CD4-positive, alpha-beta T cell treated with Interleukin-21 for 1 hour (primary cell): ENCODE data around the gene CARD19.
"Not testable (repeated sequence)": the region's sequence is repeated elsewhere in the genome, so short reads cannot be mapped to it uniquely, and the experiment has no call there.

Source experiments
- DNase-seq: peaks from one replicate; pipeline ENCODE4 v3.0.0-alpha.2; 2020

CARD19 gene

DNA sequence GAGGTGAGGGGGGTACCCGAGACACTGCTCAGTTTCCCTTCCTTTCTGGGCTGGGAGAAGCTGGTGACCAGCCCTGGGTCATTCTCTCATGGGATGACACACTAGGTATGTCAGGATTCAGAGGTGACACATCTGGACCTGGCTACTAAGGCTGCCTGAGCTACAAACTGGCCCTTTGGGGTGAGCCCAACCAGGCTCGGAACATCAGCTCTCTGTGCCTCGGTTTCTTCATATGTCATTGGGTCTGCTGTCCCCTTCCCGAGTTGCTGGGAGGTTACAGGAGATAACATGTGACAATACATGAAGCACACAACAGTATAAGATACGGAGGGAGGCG is 11.8 kb downstream of the CARD19 start:
- DNase-seq = no peak

DNA sequence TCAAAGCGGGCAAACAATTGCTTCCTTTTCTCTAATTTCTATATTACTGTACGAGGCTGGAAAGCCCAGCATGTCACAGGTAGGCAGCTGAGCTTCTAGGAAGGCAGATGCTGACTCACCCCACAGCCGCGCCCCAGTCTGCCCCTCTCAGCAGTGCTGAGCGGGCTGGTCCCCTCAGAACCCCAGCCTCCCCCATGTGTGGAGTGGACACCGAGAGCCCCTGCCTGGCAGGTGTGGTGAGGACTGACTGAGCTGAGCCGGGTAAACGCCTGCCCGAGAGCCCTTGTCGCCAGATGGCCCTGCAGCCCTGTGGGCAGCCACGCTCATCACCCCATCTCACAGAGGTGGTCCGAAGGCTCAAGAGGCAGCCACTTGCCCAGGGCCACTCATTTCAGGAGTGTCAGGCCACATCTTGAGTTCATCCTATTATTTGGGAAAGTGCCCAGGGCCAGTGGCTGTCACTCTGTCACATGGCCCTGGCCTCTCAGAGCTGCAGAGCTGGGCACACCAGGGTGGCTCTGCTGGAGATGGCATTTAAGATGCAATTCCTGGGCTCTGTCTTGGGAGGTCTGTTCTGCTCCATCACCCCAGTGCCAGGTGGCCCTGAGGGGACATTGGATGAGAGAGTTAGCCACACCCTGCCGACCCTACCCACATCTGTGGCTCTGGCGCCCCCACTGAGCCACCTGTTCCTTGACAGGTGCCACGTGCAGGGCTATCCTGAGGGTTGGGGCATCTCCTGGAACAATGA is 12.4 kb downstream of the CARD19 start:
- no peak for DNase-seq

DNA sequence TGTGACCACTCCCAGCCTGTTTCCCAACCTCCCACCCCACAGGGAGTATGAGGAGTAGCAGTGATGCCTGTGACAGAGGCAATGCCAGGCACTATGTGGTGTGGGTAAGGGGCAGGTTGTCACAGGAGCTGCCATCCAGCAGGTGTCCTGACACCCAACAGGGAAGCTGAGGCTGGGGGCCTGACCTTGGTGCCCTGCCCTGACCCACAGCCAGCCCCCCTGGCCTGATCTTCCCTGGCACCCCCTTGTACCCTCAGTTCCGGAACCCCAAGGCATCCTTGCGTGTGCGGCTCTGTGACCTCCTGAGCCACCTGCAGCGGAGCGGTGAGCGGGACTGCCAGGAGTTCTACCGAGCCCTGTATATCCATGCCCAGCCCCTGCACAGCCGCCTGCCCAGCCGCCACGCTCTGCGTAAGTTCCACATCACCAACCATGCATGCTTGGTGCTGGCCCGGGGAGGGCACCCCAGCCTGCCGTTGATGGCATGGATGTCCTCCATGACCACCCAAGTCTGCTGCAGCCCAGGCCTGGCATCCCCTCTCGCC is 14.4 kb downstream of the CARD19 start:
- DNase-seq = no peak

DNA sequence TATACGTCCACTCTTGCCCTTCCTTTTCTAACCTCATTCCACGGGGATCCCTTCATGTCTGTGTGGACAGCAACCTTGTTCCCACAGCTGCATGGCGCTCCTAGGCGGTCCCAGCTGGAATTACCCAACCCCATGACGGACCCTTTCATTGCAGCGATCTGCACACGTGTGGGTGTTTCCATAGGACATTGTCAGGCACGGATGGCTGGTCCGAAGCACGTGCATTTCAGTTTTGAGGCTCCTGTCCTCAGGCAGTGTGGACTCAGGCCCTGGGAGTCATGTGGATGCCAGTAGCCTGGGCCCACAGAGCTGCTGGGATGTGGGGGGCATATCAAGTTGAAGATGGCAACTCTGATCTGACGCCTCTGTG is 15.0 kb downstream of the CARD19 start:
- DNase-seq = no peak

DNA sequence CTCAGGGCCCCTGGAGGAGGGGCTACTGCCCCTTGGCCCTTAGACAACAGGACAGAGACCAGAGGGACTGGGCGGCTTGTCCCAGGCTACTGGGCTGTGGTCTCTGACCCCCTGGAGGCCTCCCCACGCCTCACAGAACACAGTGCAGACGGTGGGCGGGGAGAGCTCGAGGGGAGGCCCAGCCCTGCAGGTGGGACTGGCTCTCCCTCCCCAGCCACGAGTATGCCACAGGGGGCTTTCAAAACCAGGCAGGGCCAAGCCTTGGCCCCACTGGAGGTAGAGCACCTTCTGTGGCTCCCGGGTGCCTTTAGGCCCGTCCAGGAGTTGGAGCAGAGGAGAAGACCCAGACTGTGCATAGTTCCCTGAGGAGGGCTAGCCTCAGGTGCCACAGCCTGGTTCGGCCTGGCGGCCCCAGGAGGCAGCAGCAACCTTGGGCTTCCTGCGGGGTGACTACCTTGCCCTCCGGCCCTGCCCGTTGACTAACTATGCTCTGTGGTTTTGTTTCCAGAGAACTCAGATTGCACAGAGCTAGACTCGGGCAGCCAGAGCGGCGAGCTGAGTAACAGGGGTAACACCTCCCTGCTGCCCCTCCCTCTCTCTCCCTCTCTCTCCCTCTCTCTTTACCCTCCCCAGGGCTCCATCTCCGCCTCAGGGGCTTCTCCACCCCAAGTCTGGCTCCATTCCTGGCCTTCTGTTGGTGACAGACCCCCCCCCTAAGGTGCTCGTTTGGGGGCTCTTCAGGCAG is 15.5 kb downstream of the CARD19 start:
- no peak for DNase-seq

DNA sequence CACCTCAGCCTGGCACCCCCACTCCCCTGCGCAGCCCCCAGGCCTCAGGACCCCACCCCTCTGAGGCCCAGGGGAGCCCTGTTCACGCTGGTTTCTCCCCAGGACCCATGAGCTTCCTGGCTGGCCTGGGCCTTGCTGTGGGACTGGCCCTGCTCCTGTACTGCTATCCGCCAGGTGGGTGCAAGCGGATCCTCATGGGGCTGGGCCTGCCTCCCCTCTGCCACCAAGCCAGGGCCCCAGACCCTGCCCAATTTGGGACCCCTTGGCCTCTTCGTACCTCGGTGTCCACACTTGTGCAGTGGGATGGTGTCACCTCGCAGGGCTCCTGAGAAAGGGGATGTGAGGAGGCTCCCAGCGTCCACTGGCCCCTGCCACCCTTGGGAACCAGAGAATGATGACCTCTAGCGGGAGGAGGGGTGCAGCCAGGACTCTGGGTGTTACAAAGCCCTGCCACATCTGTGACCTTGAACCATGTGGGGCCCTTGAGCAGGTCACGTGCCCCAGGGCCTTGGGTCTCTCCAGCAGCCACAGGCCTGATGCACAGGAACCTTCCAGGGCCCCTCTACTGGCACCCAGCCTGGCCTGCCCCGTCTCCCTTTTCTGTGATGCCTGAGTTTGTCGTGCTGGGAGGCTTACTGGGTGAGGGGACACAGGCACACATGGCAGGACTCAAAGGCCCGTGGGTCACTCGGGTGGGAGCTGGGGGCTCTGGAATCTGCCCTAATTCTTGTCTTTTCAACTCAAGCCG is 16.3 kb downstream of the CARD19 start:
- DNase-seq = no peak

DNA sequence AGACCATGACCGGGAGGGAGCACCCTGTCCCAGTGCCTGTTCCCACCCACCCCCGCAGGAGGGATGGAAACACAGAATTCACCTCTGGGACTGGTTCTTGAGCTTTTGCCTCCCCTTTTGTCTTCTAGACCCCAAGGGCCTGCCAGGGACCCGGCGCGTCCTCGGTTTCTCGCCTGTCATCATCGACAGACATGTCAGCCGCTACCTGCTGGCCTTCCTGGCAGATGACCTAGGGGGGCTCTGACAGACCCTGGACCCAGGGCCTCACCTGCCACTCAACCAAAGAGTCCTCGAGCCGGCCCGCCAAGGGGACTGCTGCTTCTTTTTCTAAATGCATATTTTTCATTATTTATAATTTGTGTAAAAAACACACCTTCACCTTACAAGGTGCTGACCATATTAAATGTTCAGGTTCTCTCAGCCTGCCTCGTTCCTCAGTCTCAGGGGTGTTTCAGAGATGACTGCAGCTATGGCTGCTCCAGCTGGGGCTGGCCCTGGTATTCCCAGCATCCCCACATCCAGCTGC is 16.9 kb downstream of the CARD19 start:
- no peak for DNase-seq

DNA sequence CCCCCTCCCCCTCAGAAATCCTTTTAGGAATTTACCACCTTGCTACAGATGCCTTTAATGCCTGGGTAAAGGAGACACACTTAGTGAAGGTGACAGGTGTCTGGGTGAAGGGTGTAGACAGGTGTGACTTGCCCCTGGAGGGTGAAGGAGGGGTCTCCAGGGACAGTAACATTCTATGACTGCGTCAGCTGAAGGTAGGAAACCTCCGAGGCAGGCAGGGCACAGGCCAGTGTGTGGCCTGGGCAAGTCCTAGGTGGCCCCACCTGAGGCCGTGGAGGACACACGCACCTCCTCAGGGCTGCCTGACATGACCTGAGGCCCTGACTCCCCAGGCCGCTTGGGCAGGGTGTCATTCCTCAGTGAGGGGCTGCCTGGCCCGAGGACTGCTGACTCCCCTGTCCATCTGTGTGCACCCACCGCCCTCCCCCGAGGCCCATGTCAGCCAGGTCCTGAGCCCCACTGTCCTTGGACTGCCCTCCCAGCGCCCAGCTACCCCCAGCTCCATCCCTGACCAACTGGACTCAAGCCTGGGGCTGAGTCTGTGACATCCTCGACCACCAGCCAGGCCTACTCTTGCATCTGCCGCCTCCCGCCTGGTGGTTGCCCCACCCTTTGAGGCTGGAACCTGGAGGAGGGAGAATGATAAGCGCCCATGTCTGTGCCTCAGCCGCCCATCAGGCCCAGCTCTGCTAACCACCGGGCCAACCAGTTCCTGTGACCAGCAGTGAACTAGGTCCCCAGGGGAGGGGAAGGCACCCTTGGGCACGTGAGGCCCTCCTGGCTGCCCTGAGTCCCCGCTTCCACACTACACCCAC is 18.4 kb downstream of the CARD19 start:
- DNase-seq = no peak

DNA sequence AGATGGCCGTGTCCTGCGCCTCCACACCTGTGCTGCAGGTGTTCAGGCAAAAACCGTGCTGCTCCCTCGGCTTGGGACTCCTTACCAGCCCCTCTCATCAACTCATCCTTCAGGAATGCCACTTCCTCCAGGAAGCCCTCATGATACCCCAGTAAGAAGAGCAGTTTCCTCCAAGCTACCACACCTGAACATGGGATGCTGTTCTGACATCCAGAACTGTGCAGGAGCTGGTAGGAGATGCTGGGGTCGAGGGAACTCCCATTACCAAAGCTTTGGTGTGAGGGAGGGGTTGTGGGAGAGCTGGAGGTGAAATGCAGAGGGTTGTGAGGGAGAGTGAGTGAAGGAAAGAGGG is 18.9 kb downstream of the CARD19 start:
- DNase-seq = no peak

DNA sequence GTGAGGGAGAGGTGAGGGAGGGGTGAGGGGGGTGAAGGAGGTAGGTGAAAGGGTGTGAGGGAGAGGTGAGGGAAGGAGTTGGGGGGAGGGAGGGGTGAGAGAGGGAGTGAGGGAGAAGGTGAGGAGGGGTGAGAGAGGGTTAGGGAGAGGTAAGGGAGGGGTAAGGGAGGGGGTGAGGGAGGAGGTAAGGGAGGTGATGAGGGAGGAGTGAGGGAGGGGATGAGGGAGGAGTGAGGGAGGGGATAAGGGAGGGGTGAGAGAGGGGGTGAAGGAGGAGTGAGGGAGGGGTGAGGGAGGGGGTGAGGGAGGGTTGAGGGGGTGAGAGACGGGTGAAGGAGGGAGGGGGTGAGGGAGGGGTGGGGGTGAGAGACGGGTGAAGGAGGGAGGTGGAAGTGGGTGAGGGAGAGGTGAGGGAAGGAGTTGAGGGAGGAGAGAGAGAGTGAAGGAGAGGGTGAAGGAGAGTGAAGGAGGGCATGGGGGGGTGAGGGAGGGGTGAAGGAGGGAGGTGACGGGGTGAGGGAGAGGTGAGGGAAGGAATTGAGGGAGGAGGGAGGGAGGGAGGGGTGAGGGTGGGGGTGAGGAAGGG is 19.6 kb downstream of the CARD19 start:
- DNase-seq = no peak

DNA sequence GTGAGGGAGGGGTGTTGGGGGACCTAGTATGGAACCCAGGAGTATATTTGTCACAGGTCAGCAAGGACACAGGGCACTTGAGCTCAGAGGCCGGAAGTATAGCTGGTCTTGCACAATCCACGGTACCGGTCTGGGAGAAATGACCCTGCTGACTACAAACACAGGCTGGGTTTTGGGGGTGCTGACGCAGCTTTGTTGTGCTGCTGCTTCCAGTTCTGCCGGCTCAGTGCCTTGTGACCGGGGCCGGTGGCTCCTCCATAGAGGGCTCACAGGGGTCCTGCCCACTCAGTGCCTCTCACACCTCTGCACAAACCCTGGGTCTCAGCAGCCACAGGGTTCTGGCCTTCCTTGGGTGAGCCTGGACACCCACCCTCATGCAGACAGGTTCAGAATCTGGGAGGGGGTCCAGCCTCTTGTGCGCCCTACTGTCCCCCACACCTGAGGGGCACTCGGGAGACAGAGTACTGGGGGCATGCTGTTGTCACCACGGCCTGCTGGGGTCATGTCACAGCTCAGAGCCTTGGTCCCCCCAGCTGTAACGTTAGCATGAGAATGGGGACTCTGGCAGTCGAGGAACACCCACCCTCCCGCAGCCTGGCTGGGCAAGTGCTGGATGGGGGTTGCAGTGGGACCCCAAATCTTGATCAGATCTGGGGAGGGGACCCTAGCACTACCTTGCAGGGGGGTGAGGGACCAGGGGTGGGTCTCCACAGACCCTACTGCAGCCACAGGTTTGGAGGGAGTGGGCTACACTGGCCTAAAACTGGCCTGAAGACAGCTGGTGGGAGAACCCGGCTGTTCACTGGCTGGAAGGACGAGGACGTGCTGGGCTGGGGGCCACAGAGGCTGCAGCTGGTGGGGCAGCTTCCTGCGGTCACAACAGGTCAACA is 20.3 kb downstream of the CARD19 start:
- no peak for DNase-seq

DNA sequence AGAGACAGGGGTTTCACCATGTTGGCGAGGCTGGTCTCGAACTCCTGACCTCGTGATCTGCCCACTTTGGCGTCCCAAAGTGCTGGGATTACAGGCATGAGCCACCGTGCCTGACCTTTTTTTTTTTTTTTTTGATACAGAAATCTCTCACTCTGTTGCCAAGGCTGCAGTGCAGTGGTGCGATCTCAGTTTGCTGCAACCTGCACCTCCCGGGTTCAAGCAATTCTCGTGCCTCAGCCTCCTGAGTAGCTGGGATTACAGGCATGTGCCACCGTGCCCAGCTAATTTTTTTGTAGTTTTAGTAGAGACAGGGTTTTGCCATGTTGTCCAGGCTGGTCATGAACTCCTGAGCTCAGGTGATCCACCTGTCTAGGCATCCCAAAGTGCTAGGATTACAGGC is 21.5 kb downstream of the CARD19 start:
- not testable (repeated sequence) for DNase-seq

DNA sequence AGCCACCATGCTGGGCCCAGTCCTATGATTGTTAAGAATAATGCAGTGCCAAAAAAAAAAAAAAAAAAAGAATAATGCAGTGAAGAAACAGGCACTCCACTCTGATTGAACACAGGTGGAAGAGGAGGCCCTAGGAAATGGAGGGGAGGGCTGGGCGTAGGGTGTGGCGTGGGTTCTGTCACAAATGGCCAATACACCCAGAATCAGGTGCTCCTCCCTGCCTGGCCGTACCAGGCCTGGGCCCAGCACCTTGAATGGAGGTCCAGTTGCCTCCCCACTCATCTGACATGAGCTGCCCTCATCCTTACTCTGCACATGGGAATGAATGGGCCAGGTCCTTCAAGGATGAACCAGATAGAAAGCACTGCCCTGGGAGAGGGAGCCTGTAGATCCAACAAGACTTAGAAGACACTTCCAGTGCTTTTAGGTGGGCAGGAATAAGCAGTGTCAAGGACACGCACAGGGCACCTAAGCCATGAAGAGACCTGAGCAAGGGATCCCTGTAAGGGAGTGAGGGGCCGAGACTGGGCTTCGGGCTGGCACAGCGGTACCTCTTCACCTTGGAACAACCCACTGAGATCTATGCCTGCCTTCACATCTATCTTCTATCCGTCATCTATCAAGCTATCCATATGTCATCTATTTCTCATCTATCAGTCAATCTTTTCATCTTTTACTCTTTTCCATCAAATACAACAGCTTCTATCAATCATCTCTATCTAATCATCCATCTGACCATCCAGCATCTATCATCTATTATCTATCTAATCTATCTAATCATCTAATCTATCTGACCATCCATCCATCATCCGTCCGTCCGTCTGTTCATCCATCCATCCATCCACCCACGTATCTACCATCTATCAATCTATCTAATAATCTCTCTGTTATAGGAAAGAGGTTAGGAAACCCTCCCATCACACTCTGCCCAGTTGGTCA is 22.2 kb downstream of the CARD19 start:
- DNase-seq = no peak

DNA sequence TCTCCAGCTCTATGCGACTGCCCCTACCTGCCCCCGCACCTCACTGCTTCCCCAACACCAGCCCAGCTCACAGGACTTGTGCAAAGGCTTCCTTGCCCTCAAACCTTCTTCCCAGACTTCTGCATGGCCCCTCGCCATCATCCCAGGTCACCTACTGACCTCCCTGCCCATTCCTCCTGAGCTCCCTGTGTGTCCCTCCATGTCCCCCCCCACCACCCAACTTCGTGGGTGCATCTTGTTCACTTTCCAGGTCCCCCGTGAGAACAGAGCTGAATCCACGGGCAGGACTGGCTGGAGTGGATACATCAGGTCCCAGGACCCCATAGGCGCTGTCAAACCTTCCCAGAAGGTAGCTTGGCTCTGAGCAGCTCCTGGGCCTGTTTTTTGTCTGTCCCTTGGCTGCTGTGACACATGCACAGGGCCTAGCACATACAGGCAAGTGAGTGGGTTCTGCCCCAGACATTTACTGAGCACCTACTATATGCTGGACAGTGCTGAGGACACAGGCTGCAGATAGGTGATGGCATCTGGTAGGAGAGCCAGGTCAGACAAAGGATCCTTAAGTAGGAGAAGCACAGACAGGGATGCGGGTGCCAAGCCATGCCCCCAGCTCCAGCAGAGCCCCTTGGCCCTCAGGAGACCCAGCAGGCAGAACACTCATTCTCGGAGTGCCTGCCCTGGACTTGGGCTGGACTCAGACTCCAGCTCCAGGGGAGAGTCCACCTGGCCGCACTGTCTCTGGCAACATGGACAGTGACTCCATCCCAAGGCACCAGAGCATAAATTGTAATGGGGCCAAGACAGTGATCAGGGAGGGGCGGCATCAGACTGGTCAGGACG is 23.1 kb downstream of the CARD19 start:
- no peak for DNase-seq

DNA sequence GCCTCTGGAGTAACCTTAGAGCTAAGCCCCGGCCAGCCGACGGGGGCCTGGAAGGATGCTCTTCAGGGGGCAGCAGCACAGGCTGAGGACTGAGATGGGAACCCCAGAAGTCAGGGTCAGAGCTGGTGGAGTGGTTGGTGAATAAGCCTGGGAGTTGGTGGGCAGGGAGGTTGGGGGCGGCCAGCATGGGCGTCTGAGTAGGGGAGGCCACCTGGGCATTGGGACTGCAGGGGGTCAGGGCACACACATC is 23.6 kb downstream of the CARD19 start:
- no peak for DNase-seq

DNA sequence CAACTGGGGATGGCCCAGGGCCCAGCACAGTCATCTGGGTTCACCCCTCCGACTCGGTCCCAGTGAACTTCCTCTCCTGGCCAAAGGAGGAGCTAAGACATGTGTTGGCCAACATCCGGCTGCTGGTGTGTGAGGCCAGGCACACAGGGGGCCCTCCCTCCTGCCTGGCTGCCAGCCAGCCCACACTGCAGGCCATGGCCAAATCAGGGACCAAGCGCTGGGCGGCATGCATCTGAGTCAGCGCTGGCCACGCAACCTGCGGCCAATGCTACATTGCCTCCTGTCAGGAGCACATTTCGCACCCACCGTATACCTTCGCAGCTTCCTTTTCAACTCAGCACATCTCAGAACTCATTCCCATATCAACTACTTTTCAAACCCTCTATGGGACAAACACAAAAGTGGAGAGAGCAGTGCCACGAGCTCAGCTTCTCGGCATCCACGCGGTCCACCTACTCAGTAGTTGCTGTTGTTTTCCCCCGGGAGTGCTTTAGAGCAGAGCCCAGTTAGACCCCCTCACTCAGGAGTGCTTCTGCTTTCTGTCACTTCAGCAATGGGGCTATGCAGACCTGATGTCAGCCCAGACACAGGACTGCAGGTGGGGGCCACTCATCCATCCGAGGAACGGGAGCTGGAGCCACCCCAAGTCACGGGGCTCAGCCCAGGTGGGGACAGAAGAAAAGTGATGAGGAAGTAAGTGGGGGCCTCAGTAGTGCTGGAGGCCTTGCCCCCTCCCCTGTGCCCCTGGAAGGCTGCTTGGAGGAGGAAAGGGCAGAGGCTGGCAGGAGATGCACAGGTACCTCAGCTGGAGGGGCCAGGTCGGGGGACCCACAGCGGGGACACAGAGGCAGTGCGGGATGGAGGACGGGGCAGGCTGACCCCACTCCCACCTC is 24.2 kb downstream of the CARD19 start:
- DNase-seq = peak; percentile 61

DNA sequence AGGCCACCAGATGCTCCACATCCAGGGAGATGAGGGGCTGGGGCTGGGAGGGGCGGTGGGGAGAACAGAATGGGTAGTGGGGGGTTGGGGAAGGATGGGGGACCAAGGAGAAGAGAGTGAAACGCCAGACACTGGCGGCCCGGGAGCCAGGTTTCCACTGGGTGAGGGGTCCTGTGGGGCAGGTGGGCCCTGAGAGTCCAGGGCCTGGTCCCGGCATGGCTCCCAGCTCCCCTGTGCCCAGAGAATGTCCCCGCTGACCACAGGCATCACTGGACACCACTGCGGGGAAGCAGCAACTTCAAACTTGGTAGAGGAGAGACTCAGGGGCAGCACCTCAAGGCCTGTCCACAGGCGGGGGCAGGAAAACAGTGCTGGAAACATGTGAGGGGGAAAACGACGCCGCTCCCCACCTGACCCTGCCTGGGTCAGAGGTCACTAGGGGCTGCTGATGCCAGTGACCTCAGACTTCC is 24.9 kb downstream of the CARD19 start:
- no peak for DNase-seq
